Liver (tissue), 9 donors: Measurements from ENCODE around the gene PIEZO1. TPM values are rescaled to one million over a fixed set of nuclear protein-coding genes. Genes with fewer than 3 reads are reported as not detected.

ENCODE experiments used
- DNase-seq: peaks from one replicate; pipeline ENCODE4 v3.0.0-alpha.2; 2017; ENCODE audit warnings: low spot score
- H3K27ac ChIP-seq, 2 donors: one replicate each; pipeline ENCODE4 v1.7.0; 2013; ENCODE audit warnings: inconsistent platforms in 2 of 2, low read length in 2 of 2, control low read depth in 1 of 2, low read depth in 1 of 2, mild to moderate bottlenecking in 1 of 2
- H3K27me3 ChIP-seq, 4 donors: one replicate each; pipeline versions ENCODE4 v1.6.1 to v1.7.0; 2013; ENCODE audit warnings: low read length in 3 of 4, inconsistent platforms in 1 of 4, mild to moderate bottlenecking in 1 of 4, moderate library complexity in 1 of 4; ENCODE audit not compliant: control insufficient read depth in 4 of 4, insufficient read depth in 4 of 4
- H3K36me3 ChIP-seq, 4 donors: one replicate each; pipeline versions ENCODE4 v1.6.1 to v1.7.0; 2013; ENCODE audit warnings: low read length in 3 of 4, mild to moderate bottlenecking in 3 of 4, low read depth in 1 of 4, moderate library complexity in 1 of 4; ENCODE audit not compliant: control insufficient read depth in 4 of 4, insufficient read depth in 3 of 4
- H3K4me1 ChIP-seq, 4 donors: one replicate each; pipeline versions ENCODE4 v1.6.1 to v1.7.0; 2013; ENCODE audit warnings: low read length in 3 of 4, mild to moderate bottlenecking in 3 of 4, moderate library complexity in 1 of 4; ENCODE audit not compliant: control insufficient read depth in 4 of 4, insufficient read depth in 4 of 4
- H3K4me3 ChIP-seq, 3 donors: one replicate each; pipeline versions ENCODE4 v1.6.1 to v1.7.0; 2013; ENCODE audit warnings: low read length in 3 of 3, control low read depth in 1 of 3, low read depth in 1 of 3, mild to moderate bottlenecking in 1 of 3
- H3K9ac ChIP-seq, 2 donors: one replicate each; pipeline ENCODE4 v1.7.0; 2013; ENCODE audit warnings: low read length in 2 of 2, mild to moderate bottlenecking in 2 of 2, moderate library complexity in 2 of 2, control low read depth in 1 of 2, low read depth in 1 of 2
- H3K9me3 ChIP-seq, 4 donors: one replicate each; pipeline versions ENCODE4 v1.6.1 to v1.7.0; 2013; ENCODE audit warnings: low read length in 3 of 4; ENCODE audit not compliant: control insufficient read depth in 4 of 4
- ATF3 ChIP-seq: IDR thresholded peaks from 2 replicates; pipeline ENCODE4 v1.6.1; 2016; ENCODE audit warnings: antibody characterized with exemption
- EGR1 ChIP-seq, 2 donors: IDR thresholded peaks; 2 replicates each; pipeline ENCODE4 v1.6.1; 2016 to 2018; ENCODE audit warnings: antibody characterized with exemption in 2 of 2, low read depth in 2 of 2
- FOXA1 ChIP-seq: IDR thresholded peaks from 2 replicates; pipeline ENCODE4 v1.6.1; 2016; ENCODE audit warnings: antibody characterized with exemption
- FOXA2 ChIP-seq: IDR thresholded peaks from 2 replicates; pipeline ENCODE4 v1.6.1; 2016; ENCODE audit warnings: antibody characterized with exemption
- GABPA ChIP-seq, 2 donors: IDR thresholded peaks in 1 of 2; conservative IDR thresholded peaks in 1 of 2; 2 replicates each; pipeline ENCODE4 v1.6.1; 2016; ENCODE audit warnings: antibody characterized with exemption in 2 of 2, mild to moderate bottlenecking in 1 of 2, moderate library complexity in 1 of 2
- HNF4A ChIP-seq, 2 donors: conservative IDR thresholded peaks; 2 replicates each; pipeline ENCODE4 v1.6.1; 2016; ENCODE audit warnings: antibody characterized with exemption in 2 of 2, mild to moderate bottlenecking in 2 of 2
- HNF4G ChIP-seq: IDR thresholded peaks from 2 replicates; pipeline ENCODE4 v1.6.1; 2016; ENCODE audit warnings: antibody characterized with exemption
- MAX ChIP-seq: IDR thresholded peaks from 2 replicates; pipeline ENCODE4 v1.6.1; 2016; ENCODE audit warnings: antibody characterized with exemption
- NR2F2 ChIP-seq: IDR thresholded peaks from 2 replicates; pipeline ENCODE4 v1.6.1; 2016; ENCODE audit warnings: antibody characterized with exemption
- RAD21 ChIP-seq, 2 donors: IDR thresholded peaks; 2 replicates each; pipeline ENCODE4 v1.6.1; 2016; ENCODE audit warnings: antibody characterized with exemption in 2 of 2, mild to moderate bottlenecking in 2 of 2
- REST ChIP-seq: IDR thresholded peaks from 2 replicates; pipeline ENCODE4 v1.6.1; 2016; ENCODE audit warnings: antibody characterized with exemption, mild to moderate bottlenecking
- RXRA ChIP-seq, 2 donors: IDR thresholded peaks; 2 replicates each; pipeline ENCODE4 v1.6.1; 2017 to 2018; ENCODE audit warnings: antibody characterized with exemption in 2 of 2, mild to moderate bottlenecking in 1 of 2
- SP1 ChIP-seq: IDR thresholded peaks from 2 replicates; pipeline ENCODE4 v1.6.1; 2018; ENCODE audit warnings: antibody characterized with exemption, mild to moderate bottlenecking
- TAF1 ChIP-seq: conservative IDR thresholded peaks from 2 replicates; pipeline ENCODE4 v1.6.1; 2016; ENCODE audit warnings: antibody characterized with exemption, mild to moderate bottlenecking
- YY1 ChIP-seq: IDR thresholded peaks from 2 replicates; pipeline ENCODE4 v1.6.1; 2016; ENCODE audit warnings: antibody characterized with exemption, mild to moderate bottlenecking
- ZBTB33 ChIP-seq: IDR thresholded peaks from 2 replicates; pipeline ENCODE4 v1.6.1; 2016; ENCODE audit warnings: antibody characterized with exemption
- WGBS: extraction: QIAGEN DNeasy Blood & Tissue Kit; methylation state at CpG from one replicate; pipeline ENCODE4 v1.1.7; 2013; 5-methylcytosine and 5-hydroxymethylcytosine counted together
- polyA plus RNA-seq, 2 donors: library from polyadenylated mRNA; stranded (reverse) in 1 of 2; unstranded in 1 of 2; fragments of 200-250 nt in 1 of 2; fragments of >200 nt in 1 of 2; fragmentation: Nextera tagmentation in 1 of 2; extraction: Ambion mirVana in 1 of 2; gene quantifications; one replicate each; pipeline versions ENCODE4 v1.2.1 to v1.2.3, GENCODE V29; 2013 to 2015
- total RNA-seq, 2 donors: library from RNA; depleted of rRNA; stranded (reverse); fragments of >200 nt; gene quantifications; one replicate each; pipeline ENCODE4 v1.2.3, GENCODE V29; 2014
- donor health status: healthy.
- donor health status: healthy.
- donor health status: healthy.
- donor health status: healthy.
- donor health status: healthy.

PIEZO1 gene
- total and polyA plus RNA-seq, 4 donors: 15.3 to 74.7 (median 59.2) TPM

GRCh38 chr16:88721236-88721635 is 63.8 kb downstream of the PIEZO1 start:
- 97% methylated on average over 17 of the region's 17 CpGs for WGBS
- H3K36me3 ChIP-seq: peaks cover 26 to 91% (median 44%) of the 10 kb centered on the region in 4 donors
- no peak overlapping the region for H3K9ac ChIP-seq
- TF ChIP-seq RXRA (IDR thresholded peaks at IDR 0.05): no peak
- no peak for TF ChIP-seq HNF4G
- no peak for TF ChIP-seq FOXA2
- TF ChIP-seq HNF4A (conservative IDR thresholded peaks at IDR 0.05): no peak
- no peak for TF ChIP-seq ATF3
- TF ChIP-seq EGR1 (IDR thresholded peaks at IDR 0.05; ENCODE audit: low read depth in 2 of 2): no peak
- TF ChIP-seq TAF1: no peak
- no peak for TF ChIP-seq RAD21 (IDR thresholded peaks at IDR 0.05)
- no peak for TF ChIP-seq GABPA (IDR thresholded peaks at IDR 0.05 in 1 of 2, conservative IDR thresholded peaks at IDR 0.05 in 1 of 2)
- TF ChIP-seq FOXA1: no peak
- no peak for TF ChIP-seq SP1
- no peak for TF ChIP-seq REST
- no peak for TF ChIP-seq NR2F2
- no peak for TF ChIP-seq YY1
- no peaks in the 10 kb centered on the region for H3K9me3 ChIP-seq
- no peak for DNase-seq
- H3K4me1 ChIP-seq: no peaks in the 10 kb centered on the region
- H3K27me3 ChIP-seq: no peaks in the 10 kb centered on the region
- no peak overlapping the region for H3K4me3 ChIP-seq
- no peak overlapping the region for H3K27ac ChIP-seq

- no peaks in the 10 kb centered on the region for H3K27me3 ChIP-seq
- 96% methylated on average over 23 of the region's 23 CpGs for WGBS
- no peaks in the 10 kb centered on the region for H3K4me1 ChIP-seq
- H3K27ac ChIP-seq: no peak overlapping the region
- DNase-seq: no peak
- no peaks in the 10 kb centered on the region for H3K9me3 ChIP-seq
- TF ChIP-seq TAF1 (no peak), HNF4G (no peak), ZBTB33 (no peak), RXRA (IDR thresholded peaks at IDR 0.05) (no peak), FOXA1 (no peak), YY1 (no peak), REST (no peak), MAX (no peak), EGR1 (IDR thresholded peaks at IDR 0.05; ENCODE audit: low read depth in 2 of 2) (no peak), HNF4A (conservative IDR thresholded peaks at IDR 0.05) (no peak)
- H3K9ac ChIP-seq: no peak overlapping the region
- H3K4me3 ChIP-seq: no peak overlapping the region
- peaks cover 29 to 91% (median 41%) of the 10 kb centered on the region in 4 donors for H3K36me3 ChIP-seq
Observed at GRCh38 chr16:88720396-88720970, 64.5 kb downstream of the PIEZO1 start.
